Kidney epithelial cell (primary cell): Measurements from ENCODE around the gene AWAT2. TPM values are rescaled to one million over a fixed set of nuclear protein-coding genes. Genes with fewer than 3 reads are reported as not detected.

Experiments used
- DNase-seq: peaks from one replicate; pipeline ENCODE4 v3.0.0-alpha.2; 2010; ENCODE audit warnings: low read depth
- H3K27me3 ChIP-seq: 2 replicates; pipeline ENCODE4 v1.6.0; 2011; ENCODE audit warnings: low read length; ENCODE audit not compliant: control insufficient read depth, insufficient read depth
- H3K36me3 ChIP-seq: 2 replicates; pipeline ENCODE4 v1.5.1; 2011; ENCODE audit warnings: low read length; ENCODE audit not compliant: control insufficient read depth, insufficient read depth
- H3K4me3 ChIP-seq: 2 replicates; pipeline ENCODE4 v1.5.1; 2011; ENCODE audit warnings: low read depth, mild to moderate bottlenecking, control low read depth, low read length
- CTCF ChIP-seq: IDR thresholded peaks from 2 replicates; pipeline ENCODE4 v1.5.1; 2011; ENCODE audit warnings: mild to moderate bottlenecking, moderate library complexity, low read length, control low read depth, inconsistent platforms; ENCODE audit not compliant: insufficient read depth, poor library complexity, severe bottlenecking
- total RNA-seq: library from RNA; depleted of rRNA; stranded (reverse); fragments of >200 nt; gene quantifications from 2 replicates; pipeline ENCODE4 v1.2.3, GENCODE V29; 2015

Gene AWAT2
- total RNA-seq = not detected in 2 replicates

- H3K36me3 ChIP-seq = no peaks in the 10 kb centered on the region
- DNase-seq = no peak
- no peak for TF ChIP-seq CTCF
Observed at GRCh38 chrX:70049925-70050324, at the start of gene AWAT2. AWAT2 (minus strand) TSS chrX:70049938; CDS start chrX:70049932, 6 bp downstream.

GRCh38 chrX:70096052-70096451 lies 46.3 kb upstream of the AWAT2 start:
- no peaks in the 10 kb centered on the region for H3K27me3 ChIP-seq
- peak; percentile 10 for TF ChIP-seq CTCF

More at GRCh38 chrX:70049925-70050324, at the start of gene AWAT2:
- no peak within 1 kb of the TSS for H3K4me3 ChIP-seq
- H3K27me3 ChIP-seq = no peaks in the 10 kb centered on the region

GRCh38 chrX:70092247-70092646 lies 42.5 kb upstream of the AWAT2 start:
- TF ChIP-seq CTCF = no peak
- H3K27me3 ChIP-seq = peaks cover 3% of the 10 kb centered on the region
- DNase-seq = no peak
- no peaks in the 10 kb centered on the region for H3K36me3 ChIP-seq
- H3K4me3 ChIP-seq = no peak overlapping the region

More at GRCh38 chrX:70096052-70096451, 46.3 kb upstream of the AWAT2 start:
- DNase-seq = no peak
- no peak overlapping the region for H3K4me3 ChIP-seq
- no peaks in the 10 kb centered on the region for H3K36me3 ChIP-seq

GRCh38 chrX:70089604-70090297 lies 40.0 kb upstream of the AWAT2 start:
- peaks cover 3% of the 10 kb centered on the region for H3K27me3 ChIP-seq
- peak; percentile 7 for DNase-seq
- H3K36me3 ChIP-seq = no peaks in the 10 kb centered on the region
- H3K4me3 ChIP-seq = no peak overlapping the region
- TF ChIP-seq CTCF = no peak

- Histone ChIP-seq H3K36me3 (no peaks in the 10 kb centered on the region), H3K27me3 (peaks cover 3% of the 10 kb centered on the region), H3K4me3 (no peak overlapping the region)
- TF ChIP-seq CTCF = no peak
- DNase-seq = no peak
Observed at GRCh38 chrX:70088751-70089150, 39.0 kb upstream of the AWAT2 start.
